ENCODE results near the gene TIGD7. TPM values are rescaled to one million over a fixed set of nuclear protein-coding genes. Genes with fewer than 3 reads are reported as not detected.

The TIGD7 gene
- total and polyA plus RNA-seq, 2 of the 13 experiments (the other 11 are each of a cell fraction or from before 2014, with no cell fraction given): not detected

GRCh38 chr16:3283543-3284447 lies 21.4 kb downstream of the TIGD7 start:
- no peak for FAIRE-seq
- TF ChIP-seq ZNF672 (CRISPR knock-in tag; IDR thresholded peaks at IDR 0.05) (no peak), ZNF749 (CRISPR knock-in tag; IDR thresholded peaks at IDR 0.05; ENCODE audit: borderline replicate concordance) (no peak), BRCA1 (CRISPR knock-in tag; IDR thresholded peaks at IDR 0.05) (no peak), HDAC2 (CRISPR knock-in tag; IDR thresholded peaks at IDR 0.05) (0 out of 2 replicates have a peak, but pooled peaks have one; percentile 6), TMF1 (CRISPR knock-in tag; IDR thresholded peaks at IDR 0.05; ENCODE audit: low read depth) (no peak), ZNF577 (CRISPR knock-in tag; IDR thresholded peaks at IDR 0.05; ENCODE audit: borderline replicate concordance, low read depth) (no peak), RAD51 (IDR thresholded peaks at IDR 0.05; ENCODE audit: borderline replicate concordance) (no peak), ZBTB7B (CRISPR knock-in tag; IDR thresholded peaks at IDR 0.05) (no peak), ZNF124 (CRISPR knock-in tag; IDR thresholded peaks at IDR 0.05) (no peak), HES4 (CRISPR knock-in tag; IDR thresholded peaks at IDR 0.05; ENCODE audit: borderline replicate concordance) (0 out of 2 replicates have a peak, but pooled peaks have one; percentile 47), ZNF614 (CRISPR knock-in tag; IDR thresholded peaks at IDR 0.05; ENCODE audit: borderline replicate concordance) (no peak), ZNF232 (CRISPR knock-in tag; IDR thresholded peaks at IDR 0.05; ENCODE audit: borderline replicate concordance) (no peak), CCAR2 (optimal IDR thresholded peaks at IDR 0.05; ENCODE audit: low read depth, low read length) (no peak), ZZZ3 (CRISPR knock-in tag; IDR thresholded peaks at IDR 0.05; ENCODE audit: borderline replicate concordance) (no peak), ZBTB7A (CRISPR knock-in tag; IDR thresholded peaks at IDR 0.05) (no peak), ZNF253 (CRISPR knock-in tag; IDR thresholded peaks at IDR 0.05; ENCODE audit: borderline replicate concordance) (no peak)
- TF ChIP-seq, protein P1, sequence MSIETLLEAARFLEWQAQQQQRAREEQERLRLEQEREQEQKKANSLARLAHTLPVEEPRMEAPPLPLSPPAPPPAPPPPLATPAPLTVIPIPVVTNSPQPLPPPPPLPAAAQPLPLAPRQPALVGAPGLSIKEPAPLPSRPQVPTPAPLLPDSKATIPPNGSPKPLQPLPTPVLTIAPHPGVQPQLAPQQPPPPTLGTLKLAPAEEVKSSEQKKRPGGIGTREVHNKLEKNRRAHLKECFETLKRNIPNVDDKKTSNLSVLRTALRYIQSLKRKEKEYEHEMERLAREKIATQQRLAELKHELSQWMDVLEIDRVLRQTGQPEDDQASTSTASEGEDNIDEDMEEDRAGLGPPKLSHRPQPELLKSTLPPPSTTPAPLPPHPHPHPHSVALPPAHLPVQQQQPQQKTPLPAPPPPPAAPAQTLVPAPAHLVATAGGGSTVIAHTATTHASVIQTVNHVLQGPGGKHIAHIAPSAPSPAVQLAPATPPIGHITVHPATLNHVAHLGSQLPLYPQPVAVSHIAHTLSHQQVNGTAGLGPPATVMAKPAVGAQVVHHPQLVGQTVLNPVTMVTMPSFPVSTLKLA (IDR thresholded peaks at IDR 0.05): no peak
- TF ChIP-seq, protein P2, sequence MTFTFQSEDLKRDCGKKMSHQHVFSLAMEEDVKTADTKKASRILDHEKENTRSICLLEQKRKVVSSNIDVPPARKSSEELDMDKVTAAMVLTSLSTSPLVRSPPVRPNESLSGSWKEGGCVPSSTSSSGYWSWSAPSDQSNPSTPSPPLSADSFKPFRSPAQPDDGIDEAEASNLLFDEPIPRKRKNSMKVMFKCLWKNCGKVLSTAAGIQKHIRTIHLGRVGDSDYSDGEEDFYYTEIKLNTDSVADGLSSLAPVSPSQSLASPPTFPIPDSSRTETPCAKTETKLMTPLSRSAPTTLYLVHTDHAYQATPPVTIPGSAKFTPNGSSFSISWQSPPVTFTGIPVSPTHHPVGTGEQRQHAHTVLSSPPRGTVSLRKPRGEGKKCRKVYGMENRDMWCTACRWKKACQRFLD (CRISPR knock-in tag; IDR thresholded peaks at IDR 0.05; ENCODE audit: borderline replicate concordance): no peak

More at GRCh38 chr16:3283543-3284447, 21.4 kb downstream of the TIGD7 start:
- POLR2A ChIA-PET: interaction anchor here (1.2 to 3.0 kb wide), 10 partner anchors 9 to 217 kb away, joined by 3 to 64 read pairs (median 8); partner anchors contain the start of genes CLUAP1, ZNF174 and ZSCAN32
- BruUV-seq (replicated peaks): TSS peak; percentile 65
- in situ Hi-C loops (cut with HindIII; ENCODE audit: extremely low pct_ligation_motif_present, low pct_unique_long_range_greater_than_20kb) (no loop called here), intact Hi-C loops (cut with micrococcal nuclease; ENCODE audit: unreplicated experiment) (loop anchor here (2.0 kb wide), 1 partner anchor 19 kb away; no protein-coding TSS in a partner anchor)
- Histone ChIP-seq H4K20me1 (ENCODE audit: insufficient read depth, low read length) (peaks cover 23% of the 10 kb centered on the region), H3K4me3 (replicated peaks in 1 of 3; ENCODE audit: insufficient read depth in 1 of 3, low read depth in 2 of 3, low read length in 3 of 3) (peak overlapping the region; percentile 79 to 100 (median 99)), H3K27me3 (ENCODE audit: control insufficient read depth in 1 of 2, insufficient read depth in 2 of 2, low read length in 2 of 2) (no peaks in the 10 kb centered on the region; a peak in 1 of 5 replicates), H3K9ac (ENCODE audit: insufficient read depth, low read depth, low read length) (peak overlapping the region; percentile 96), H3K27ac (ENCODE audit: extremely low read length, insufficient read depth, low read length) (peak overlapping the region; percentile 99), H3K4me1 (ENCODE audit: insufficient read depth, low read length) (peaks cover 45% of the 10 kb centered on the region), H2AFZ (ENCODE audit: low read length) (no peak overlapping the region), H3K4me2 (ENCODE audit: low read depth, low read length) (peak overlapping the region; percentile 87), H3K9me3 (ENCODE audit: low read length) (no peaks in the 10 kb centered on the region), H3K36me3 (replicated peaks in 1 of 2; ENCODE audit: control insufficient read depth in 1 of 2, insufficient read depth in 2 of 2, low read length in 2 of 2) (peaks cover 9 to 23% of the 10 kb centered on the region in 2 experiments), H3K79me2 (ENCODE audit: insufficient read depth, low read length) (peaks cover 48% of the 10 kb centered on the region)
- DNase-seq (ENCODE audit: low spot score) (no peak), ATAC-seq (peak; percentile 15)
- WGBS (ENCODE audit: low lambda C conversion rate): under 1% methylated on average over 30 of the region's 56 CpGs
- CTCF ChIA-PET (ENCODE audit: low intra/inter-chr PET ratio, low total read pairs): no interaction called here

Measured in HepG2 (cell line).